Mammary epithelial cell (primary cell): ENCODE data around the gene BMP5.

ENCODE experiments used
- EZH2 ChIP-seq: IDR thresholded peaks from 2 replicates; pipeline ENCODE4 v1.6.1; 2012; ENCODE audit warnings: low read length, inconsistent platforms, borderline replicate concordance
- TF ChIP-seq, protein P1 (sequence below), 2 donors: IDR thresholded peaks in 1 of 2; conservative IDR thresholded peaks in 1 of 2; 2 replicates each; pipeline ENCODE4 v1.5.1; 2011 to 2012; ENCODE audit warnings: inconsistent platforms in 2 of 2, low read length in 2 of 2, mild to moderate bottlenecking in 2 of 2, control low read depth in 1 of 2, low read depth in 1 of 2; ENCODE audit not compliant: insufficient read depth in 1 of 2; ENCODE audit errors: extremely low read depth in 1 of 2

DNA sequence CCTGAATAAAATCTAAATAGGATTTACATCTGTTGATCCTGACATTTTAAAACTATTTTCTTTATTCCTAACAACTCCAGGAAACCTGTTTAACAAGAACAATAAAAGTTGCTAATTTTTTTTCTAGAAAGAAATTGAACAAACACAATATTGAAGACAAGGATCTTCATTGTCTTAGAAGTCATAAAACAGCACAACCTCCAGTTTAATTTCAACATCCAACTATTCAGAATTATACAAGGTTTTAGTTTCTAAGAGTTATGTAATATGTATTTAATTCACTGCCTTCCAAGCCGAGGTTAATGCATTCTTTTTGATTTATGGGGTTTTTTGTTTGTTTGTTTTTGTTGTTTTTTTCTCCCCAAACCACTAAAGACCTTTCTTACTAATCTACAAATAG is 7.2 kb downstream of the BMP5 start:
- TF ChIP-seq, protein P1, sequence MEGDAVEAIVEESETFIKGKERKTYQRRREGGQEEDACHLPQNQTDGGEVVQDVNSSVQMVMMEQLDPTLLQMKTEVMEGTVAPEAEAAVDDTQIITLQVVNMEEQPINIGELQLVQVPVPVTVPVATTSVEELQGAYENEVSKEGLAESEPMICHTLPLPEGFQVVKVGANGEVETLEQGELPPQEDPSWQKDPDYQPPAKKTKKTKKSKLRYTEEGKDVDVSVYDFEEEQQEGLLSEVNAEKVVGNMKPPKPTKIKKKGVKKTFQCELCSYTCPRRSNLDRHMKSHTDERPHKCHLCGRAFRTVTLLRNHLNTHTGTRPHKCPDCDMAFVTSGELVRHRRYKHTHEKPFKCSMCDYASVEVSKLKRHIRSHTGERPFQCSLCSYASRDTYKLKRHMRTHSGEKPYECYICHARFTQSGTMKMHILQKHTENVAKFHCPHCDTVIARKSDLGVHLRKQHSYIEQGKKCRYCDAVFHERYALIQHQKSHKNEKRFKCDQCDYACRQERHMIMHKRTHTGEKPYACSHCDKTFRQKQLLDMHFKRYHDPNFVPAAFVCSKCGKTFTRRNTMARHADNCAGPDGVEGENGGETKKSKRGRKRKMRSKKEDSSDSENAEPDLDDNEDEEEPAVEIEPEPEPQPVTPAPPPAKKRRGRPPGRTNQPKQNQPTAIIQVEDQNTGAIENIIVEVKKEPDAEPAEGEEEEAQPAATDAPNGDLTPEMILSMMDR (conservative IDR thresholded peaks at IDR 0.05 in 1 of 2, IDR thresholded peaks at IDR 0.05 in 1 of 2; ENCODE audit: extremely low read depth in 1 of 2, insufficient read depth in 1 of 2, low read depth in 1 of 2, low read length in 2 of 2): no peak
- no peak for TF ChIP-seq EZH2
